ENCODE measurements around the gene PIGU. TPM values are rescaled to one million over a fixed set of nuclear protein-coding genes. Genes with fewer than 3 reads are reported as not detected.
A peak's percentile ranks its signal among the peaks of the same experiment; 100 is the strongest.

PIGU gene
- total RNA-seq, 2 donors from 2014 or later = 20.7 to 25.2 TPM

DNA sequence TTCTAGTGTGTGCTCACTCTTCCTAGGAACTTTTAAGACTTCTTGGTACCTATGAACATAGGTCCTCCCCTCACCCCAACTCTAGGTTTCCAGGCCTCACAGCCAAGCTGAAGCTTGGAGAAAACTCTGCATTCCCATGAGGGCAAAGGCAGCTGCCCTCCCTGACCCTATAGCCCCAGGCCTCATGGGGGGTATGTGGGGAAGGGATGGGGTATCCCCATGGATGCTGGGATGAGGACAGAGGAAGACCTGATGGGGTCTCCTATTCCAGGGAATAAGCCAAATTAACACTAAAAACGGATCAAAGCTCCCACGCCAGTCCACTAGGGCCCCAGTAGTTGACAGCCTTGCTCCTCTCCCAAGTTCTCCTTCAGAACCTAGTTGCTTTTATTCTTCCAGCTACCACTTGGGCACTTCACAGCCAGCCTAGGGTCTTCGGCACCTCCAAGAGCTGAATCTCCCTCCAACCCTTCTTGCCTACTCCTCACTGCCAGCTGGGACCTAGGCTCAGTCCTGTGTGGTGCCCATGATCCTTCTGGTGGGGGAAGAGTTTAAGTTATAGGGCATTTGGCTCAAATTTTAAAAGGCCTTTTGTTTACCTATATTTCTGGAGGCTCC lies 35.0 kb upstream of the PIGU start:
- Mint-ChIP-seq H3K4me1 (ENCODE audit: low read depth) (peaks cover 37% of the 10 kb centered on the region), H3K9me3 (no peaks in the 10 kb centered on the region), H3K4me3 (no peak overlapping the region), H3K27me3 (ENCODE audit: low read depth) (peaks cover 6% of the 10 kb centered on the region), H3K36me3 (ENCODE audit: insufficient read depth in 2 of 2) (peaks cover 1 to 2% of the 10 kb centered on the region in 2 donors), H3K27ac (no peak overlapping the region)
- no peak for ATAC-seq (replicated peaks in 1 of 2)
- no peak for DNase-seq

DNA sequence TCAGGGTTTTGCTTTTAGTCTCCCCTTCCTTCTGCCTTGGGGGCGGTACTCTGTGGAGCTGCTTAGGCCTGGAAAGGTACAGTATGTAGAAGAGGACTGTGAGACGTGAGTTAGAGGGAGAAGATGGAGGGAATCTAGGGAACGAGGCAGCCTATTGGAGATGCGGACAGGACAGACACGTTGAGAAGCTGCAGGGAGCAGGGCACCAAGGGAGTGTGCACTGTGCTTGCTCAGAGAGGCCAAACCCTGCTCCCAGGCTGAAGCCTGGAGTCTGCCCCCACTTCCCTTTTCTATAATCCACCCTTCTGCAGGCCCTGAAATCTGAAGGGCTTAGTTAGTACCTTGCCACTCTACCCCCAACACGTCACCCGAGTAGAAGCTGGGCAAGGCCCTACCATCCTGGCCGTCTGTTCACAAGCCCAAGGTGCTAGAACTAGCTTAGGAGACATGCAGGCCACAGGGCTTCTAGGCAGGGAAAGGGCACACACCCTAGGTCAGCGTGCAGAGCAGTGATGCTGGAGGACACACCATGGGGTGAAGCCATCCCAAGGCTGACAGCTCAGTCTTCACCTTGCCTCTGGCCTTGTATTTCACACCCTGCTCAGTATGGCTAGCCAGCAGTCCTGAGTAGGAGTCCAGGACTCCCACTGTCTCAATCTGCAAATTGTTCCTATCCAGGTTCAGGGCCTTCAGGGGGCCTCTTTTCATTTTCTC lies 34.1 kb upstream of the PIGU start:
- peak overlapping the region; percentile 83 to 90 for H3K4me3 Mint-ChIP-seq
- H3K27ac Mint-ChIP-seq = no peak overlapping the region
- peaks cover 6% of the 10 kb centered on the region for H3K27me3 Mint-ChIP-seq (ENCODE audit: low read depth)
- H3K36me3 Mint-ChIP-seq (ENCODE audit: insufficient read depth in 2 of 2) = peaks cover 1 to 2% of the 10 kb centered on the region in 2 donors
- no peak for DNase-seq
- H3K9me3 Mint-ChIP-seq = no peaks in the 10 kb centered on the region
- peaks cover 37% of the 10 kb centered on the region for H3K4me1 Mint-ChIP-seq (ENCODE audit: low read depth)
- ATAC-seq (replicated peaks in 1 of 2) = no peak

DNA sequence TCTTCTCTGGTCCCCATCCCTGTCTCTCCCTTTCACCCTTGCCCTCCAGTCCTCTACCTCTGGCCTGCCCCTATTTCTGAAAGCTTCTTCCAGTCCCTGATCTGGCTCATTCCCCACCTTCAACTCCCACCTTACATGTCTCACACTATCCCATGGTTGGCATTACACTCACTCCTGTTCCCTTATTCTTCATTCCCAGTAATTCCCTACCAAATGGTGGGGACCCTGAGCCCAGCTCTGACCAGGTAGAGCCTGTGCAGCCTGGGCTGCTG lies 33.6 kb upstream of the PIGU start:
- H3K4me1 Mint-ChIP-seq (ENCODE audit: low read depth) = peaks cover 37% of the 10 kb centered on the region
- no peak for ATAC-seq (replicated peaks in 1 of 2)

DNA sequence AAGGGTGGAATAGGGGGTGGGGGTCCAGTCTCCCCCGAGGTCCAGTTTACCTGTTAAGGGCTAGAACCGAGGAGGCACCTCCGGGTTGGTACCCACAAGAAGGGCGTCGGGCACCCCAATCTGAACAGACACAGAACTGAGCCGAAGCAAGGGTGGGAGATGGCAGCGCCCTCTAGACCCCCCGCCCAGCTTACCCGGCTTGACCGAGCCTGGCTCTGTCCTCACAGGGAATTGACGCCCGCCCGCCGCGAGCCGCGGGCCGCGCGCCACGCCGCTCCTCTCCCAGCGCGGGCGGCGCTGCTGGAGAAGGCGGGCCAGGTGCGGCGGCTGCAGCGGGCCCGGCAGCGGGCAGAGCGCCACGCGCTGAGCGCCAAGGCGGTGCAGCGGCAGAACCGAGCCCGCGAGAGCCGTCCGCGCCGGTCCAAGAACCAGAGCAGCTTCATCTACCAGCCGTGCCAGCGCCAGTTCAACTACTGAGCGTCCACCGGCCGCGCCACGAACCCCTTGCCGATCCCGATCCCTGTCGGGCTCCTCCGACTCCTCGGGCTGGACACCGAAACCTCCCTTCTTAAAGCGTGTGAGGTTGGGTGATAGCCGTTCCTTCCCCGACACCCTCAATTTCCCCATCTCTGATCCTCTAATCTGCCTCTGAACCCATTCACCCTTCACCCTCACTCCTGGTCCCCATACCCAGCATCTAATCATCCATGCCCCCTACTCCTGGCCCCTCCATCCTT lies 33.1 kb upstream of the PIGU start:
- Mint-ChIP-seq H3K4me1 (ENCODE audit: low read depth) (peaks cover 41% of the 10 kb centered on the region), H3K27ac (peak overlapping the region; percentile 27), H3K9me3 (no peaks in the 10 kb centered on the region), H3K36me3 (ENCODE audit: insufficient read depth in 2 of 2) (peaks cover 1 to 2% of the 10 kb centered on the region in 2 donors), H3K27me3 (ENCODE audit: low read depth) (peaks cover 6% of the 10 kb centered on the region), H3K4me3 (peak overlapping the region; percentile 85 to 91)
- ATAC-seq (replicated peaks in 1 of 2) (peak; percentile 26 to 41), DNase-seq (peak; percentile 66)

More for the DNA sequence above, 33.6 kb upstream of the PIGU start:
- Mint-ChIP-seq H3K4me3 (peak overlapping the region; percentile 83 to 90), H3K27me3 (ENCODE audit: low read depth) (peaks cover 6% of the 10 kb centered on the region), H3K36me3 (ENCODE audit: insufficient read depth in 2 of 2) (peaks cover 1 to 2% of the 10 kb centered on the region in 2 donors), H3K9me3 (no peaks in the 10 kb centered on the region), H3K27ac (peak overlapping the region; percentile 14)
- no peak for DNase-seq

DNA sequence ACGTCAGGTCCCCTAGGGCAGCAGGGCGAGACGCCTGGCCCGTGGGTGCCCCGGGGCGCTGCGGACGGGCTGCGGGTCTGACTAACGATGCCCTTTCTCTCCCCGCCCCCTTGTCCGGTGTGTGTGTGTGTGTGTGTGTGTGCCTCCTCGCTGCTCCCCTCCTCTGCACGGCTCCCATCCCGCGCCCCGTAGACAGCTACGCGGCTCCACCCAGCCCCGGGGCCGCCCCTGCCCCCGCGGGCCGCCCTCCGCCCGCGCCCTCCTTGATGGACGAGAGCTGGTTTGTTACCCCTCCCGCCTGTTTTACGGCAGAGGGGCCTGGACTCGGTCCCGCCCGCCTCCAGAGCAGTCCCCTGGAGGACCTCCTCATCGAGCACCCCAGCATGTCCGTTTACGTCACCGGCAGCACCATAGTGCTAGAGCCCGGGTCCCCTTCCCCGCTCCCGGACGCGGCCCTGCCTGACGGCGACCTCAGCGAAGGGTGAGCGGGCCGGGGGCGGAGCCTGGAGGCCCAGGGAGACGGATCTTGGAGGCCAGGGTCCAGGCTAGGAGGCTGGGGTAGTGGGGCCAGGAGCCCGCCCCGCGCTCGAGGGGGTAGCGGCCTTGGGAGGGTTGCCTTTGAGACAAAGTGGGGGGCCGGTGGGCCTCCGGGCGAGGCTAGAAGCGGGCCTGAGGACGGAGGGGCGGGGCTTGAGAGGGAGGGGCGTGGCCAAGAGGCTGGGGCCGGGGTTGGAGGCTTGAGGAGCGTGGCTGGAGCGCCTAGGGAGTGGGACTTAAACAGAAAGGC lies 32.3 kb upstream of the PIGU start:
- ATAC-seq (replicated peaks in 1 of 2) (peak; percentile 78 to 79), DNase-seq (peak; percentile 91 to 92)
- Mint-ChIP-seq H3K27me3 (ENCODE audit: low read depth) (peaks cover 6% of the 10 kb centered on the region), H3K36me3 (ENCODE audit: insufficient read depth in 2 of 2) (peaks cover 0 to 2% of the 10 kb centered on the region in 2 donors), H3K9me3 (no peaks in the 10 kb centered on the region), H3K4me1 (ENCODE audit: low read depth) (peaks cover 47% of the 10 kb centered on the region), H3K4me3 (peak overlapping the region; percentile 85 to 91), H3K27ac (peak overlapping the region; percentile 27)

DNA sequence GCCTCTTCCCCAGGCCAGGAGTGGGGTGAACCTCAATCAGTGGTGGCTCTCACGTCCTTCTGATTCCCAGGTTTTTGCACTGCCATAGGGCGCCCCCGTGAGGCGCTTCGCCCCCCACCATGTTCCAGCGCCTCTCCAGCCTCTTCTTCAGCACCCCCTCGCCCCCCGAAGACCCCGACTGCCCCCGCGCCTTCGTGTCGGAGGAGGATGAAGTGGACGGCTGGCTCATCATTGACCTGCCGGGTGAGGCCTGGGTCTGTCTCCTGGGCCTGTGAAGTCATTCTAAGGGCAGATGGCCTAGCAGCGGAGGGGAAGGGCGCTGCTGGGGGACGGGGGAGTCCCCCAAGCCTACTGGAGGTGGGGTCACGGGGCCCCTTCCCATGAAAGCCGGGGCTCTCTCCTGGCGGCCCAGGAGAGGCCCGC lies 31.7 kb upstream of the PIGU start:
- Mint-ChIP-seq H3K27ac (no peak overlapping the region), H3K36me3 (ENCODE audit: insufficient read depth in 2 of 2) (peaks cover 2 to 3% of the 10 kb centered on the region in 2 donors), H3K4me1 (ENCODE audit: low read depth) (peaks cover 46% of the 10 kb centered on the region), H3K9me3 (no peaks in the 10 kb centered on the region), H3K4me3 (peak overlapping the region; percentile 85 to 91), H3K27me3 (ENCODE audit: low read depth) (peaks cover 6% of the 10 kb centered on the region)
- DNase-seq (peak; percentile 69 to 78), ATAC-seq (replicated peaks in 1 of 2) (peak; percentile 10 to 14)

DNA sequence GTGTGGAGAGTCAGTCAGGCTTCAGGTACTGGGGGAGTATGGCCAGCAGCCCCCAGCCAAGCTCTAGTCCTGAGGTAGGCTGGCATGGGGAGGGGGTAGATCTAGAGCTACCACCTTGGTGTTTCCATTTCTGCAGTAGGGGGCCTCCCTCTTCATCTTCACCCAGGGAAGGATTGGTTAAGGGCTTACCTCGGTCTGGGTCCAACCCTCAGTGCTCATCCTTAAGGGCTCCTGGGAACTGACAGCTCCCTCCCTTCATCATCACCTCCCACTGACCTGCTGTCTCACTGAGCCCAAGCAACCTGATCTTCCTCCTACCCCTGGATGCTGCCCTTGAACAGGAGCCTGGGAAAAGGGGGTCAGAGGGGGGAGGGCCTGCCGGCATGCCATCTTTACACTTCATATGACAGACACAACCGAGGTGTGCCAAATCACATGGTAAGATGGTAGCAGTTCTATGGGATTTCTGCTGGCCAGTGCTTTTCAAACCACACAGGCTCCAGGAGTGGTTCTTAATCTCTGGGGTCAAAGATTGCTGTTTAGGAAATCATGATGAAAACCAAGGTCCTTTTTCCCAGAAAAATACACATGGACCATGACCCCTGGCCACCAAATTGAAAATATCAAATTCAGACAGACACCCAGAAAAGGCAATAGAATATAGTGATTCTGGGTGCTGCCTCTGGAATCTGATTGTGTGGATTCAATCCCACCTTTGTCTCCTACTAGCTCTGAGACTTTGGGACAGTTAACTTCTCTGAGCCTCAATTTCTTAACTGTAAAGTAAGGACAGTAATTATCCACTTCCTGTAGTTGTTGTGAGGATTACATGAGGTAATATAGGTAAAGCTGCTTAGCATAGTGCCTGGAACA lies 30.3 kb upstream of the PIGU start:
- DNase-seq (no peak), ATAC-seq (replicated peaks in 1 of 2) (no peak)
- Mint-ChIP-seq H3K27ac (no peak overlapping the region), H3K4me3 (no peak overlapping the region), H3K4me1 (ENCODE audit: low read depth) (peaks cover 39% of the 10 kb centered on the region), H3K36me3 (ENCODE audit: insufficient read depth in 2 of 2) (peaks cover 1 to 4% of the 10 kb centered on the region in 2 donors), H3K27me3 (ENCODE audit: low read depth) (peaks cover 19% of the 10 kb centered on the region), H3K9me3 (no peaks in the 10 kb centered on the region)

DNA sequence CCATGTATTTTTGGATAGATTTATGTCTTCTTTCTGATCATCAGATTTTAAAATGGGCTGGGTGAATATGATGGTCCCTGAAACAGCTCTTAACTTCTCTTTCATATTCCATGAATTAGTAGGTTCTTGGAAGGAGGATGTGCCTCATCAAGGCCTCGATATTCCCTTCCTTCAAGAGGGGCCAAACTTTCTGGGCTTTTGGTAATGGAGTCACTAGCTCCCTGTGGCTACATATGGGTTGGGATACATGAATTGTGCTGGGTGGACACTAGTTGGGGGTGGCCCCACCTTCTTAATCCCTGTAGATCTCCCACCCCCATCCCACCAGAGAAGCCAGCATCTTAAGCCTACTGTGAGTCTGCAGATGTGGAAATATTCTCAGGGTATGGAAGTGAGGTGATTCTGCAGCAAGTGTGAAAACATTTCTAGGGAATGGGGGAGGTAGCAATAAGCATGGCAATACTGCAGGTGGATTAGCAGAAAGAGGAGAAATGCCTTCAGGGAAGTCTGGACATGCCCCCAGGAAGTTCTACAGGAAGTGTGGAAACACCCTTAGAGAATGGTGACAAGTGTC lies 29.5 kb upstream of the PIGU start:
- no peak for ATAC-seq (replicated peaks in 1 of 2)
- Mint-ChIP-seq H3K36me3 (ENCODE audit: insufficient read depth in 2 of 2) (peaks cover 1 to 4% of the 10 kb centered on the region in 2 donors), H3K9me3 (no peaks in the 10 kb centered on the region), H3K27me3 (ENCODE audit: low read depth) (peaks cover 25% of the 10 kb centered on the region), H3K4me1 (ENCODE audit: low read depth) (peaks cover 39% of the 10 kb centered on the region), H3K4me3 (no peak overlapping the region), H3K27ac (no peak overlapping the region)
- DNase-seq = no peak

DNA sequence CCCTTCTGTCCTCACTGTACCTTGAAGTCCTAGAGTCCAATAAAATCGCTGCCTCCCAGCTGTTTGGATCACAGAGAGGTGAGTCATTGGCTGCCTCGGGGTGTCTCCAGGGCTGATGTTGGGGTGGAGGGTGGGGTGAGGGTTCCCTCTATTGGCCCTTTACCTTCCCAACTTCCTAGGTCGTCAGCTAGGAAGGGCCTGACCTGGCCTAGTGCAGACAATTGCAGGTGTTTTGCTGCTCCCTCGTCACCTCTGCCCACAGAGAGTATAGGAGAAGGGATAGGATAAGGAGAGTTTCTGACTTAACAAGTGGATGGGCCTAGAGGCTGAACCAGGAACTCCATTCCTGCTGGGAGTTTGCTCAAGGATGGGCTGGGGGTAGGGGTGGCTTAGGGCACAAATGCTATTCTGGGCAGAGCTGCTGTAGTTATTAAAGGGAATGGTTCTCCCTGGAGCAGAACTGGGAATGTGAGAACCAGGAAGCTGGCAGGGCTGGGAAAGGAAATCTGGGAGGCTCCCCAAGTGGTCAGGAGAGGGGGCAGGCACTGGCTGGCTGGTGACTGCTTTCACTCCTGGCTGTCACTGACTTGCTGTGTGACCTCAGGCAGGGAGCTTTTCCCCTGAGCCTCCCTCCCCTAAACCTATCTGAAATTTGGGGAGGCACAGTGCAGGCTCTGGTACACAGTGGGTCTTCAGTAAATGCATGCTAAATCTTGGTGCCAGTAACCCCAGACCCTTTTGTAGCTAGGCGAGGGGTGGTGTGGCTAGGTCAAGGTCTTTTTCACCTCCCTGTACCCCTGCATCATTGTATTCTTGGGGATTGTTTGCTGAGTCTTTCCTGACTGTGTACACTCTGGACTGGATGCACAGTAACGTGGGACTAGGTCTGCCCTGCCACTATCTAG lies 28.8 kb upstream of the PIGU start:
- ATAC-seq (replicated peaks in 1 of 2) (no peak), DNase-seq (no peak)
- H3K27ac Mint-ChIP-seq = no peak overlapping the region

DNA sequence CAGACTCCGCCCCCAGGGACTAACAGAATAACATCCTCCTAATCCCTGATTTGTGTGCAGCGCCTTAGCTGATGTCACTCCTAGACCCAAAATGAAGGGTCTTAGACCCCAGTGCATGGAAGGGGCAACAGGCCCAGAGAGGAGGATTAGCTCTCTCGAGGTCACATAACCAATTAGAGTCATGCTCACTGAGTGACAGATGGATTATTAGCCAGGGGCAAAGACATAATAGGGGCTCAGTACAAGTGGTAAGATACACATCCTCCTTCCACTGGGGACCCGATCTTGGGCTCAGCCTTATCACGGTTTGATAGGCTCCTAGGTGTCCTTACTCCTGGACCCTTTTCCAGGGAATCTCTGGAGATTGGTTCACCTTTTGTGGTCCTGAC lies 28.1 kb upstream of the PIGU start:
- DNase-seq (no peak), ATAC-seq (replicated peaks in 1 of 2) (no peak)
- H3K27me3 Mint-ChIP-seq (ENCODE audit: low read depth) = peaks cover 19% of the 10 kb centered on the region
- H3K36me3 Mint-ChIP-seq (ENCODE audit: insufficient read depth in 2 of 2) = peaks cover 1 to 4% of the 10 kb centered on the region in 2 donors
- peaks cover 31% of the 10 kb centered on the region for H3K4me1 Mint-ChIP-seq (ENCODE audit: low read depth)
- no peaks in the 10 kb centered on the region for H3K9me3 Mint-ChIP-seq
- no peak overlapping the region for H3K27ac Mint-ChIP-seq
- H3K4me3 Mint-ChIP-seq = peak overlapping the region; percentile 90 to 94

More for the DNA sequence above, 28.8 kb upstream of the PIGU start:
- peaks cover 25% of the 10 kb centered on the region for H3K27me3 Mint-ChIP-seq (ENCODE audit: low read depth)
- peak overlapping the region; percentile 90 to 94 for H3K4me3 Mint-ChIP-seq
- peaks cover 38% of the 10 kb centered on the region for H3K4me1 Mint-ChIP-seq (ENCODE audit: low read depth)
- H3K9me3 Mint-ChIP-seq = no peaks in the 10 kb centered on the region
- peaks cover 1 to 4% of the 10 kb centered on the region in 2 donors for H3K36me3 Mint-ChIP-seq (ENCODE audit: insufficient read depth in 2 of 2)

All from activated T-cell treated with anti-CD3 and anti-CD28 coated beads, Interleukin-2, amount 50 U/mL, for 72 hours (primary cell).